Activated naive CD4-positive, alpha-beta T cell treated with anti-CD3 and anti-CD28 coated beads, Interleukin-2, amount 50 U/mL, for 16 hours (primary cell): Measurements from ENCODE around the gene OLFM2.
A peak's percentile ranks its signal among the peaks of the same experiment; 100 is the strongest.

Experiments
- DNase-seq: peaks from one replicate; pipeline ENCODE4 v3.0.0-alpha.2; 2020

The OLFM2 gene

DNA sequence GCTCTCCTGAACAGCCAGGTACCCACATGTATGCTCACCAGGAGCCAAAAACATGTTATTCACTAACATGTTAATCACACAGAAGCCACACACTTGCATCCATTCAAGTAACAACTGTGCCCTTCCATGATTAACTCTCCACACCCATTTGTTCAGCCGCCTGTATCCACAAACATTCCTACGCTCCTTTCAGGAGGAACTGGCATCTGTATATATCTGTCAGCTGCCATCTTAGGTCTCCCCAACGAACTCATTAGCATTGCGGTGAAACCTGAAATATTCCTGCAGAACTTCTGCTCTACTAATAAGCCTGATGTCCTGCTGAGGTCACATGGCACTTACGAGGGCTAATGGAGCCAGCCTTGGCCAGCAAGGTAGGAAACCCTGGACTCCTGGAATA, 33.0 kb downstream of the OLFM2 start:
- no peak for DNase-seq

DNA sequence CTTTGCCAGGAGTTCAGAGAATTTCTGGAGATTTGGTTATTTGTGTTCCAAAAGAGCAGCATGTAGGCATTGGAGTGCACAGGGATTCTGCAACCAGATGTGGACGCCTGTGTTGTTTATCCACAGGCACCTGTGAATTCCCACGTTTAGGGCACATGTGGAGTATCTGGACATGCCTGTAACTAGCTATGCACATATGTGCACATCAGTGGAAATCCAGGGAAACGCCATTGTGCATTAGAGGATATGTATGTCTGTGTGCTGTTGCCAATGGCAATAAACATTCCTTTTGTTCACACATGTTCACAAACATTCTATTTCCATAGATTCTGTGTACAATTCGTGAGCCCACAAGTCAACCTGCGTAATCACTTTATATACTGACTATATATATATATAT, 34.7 kb downstream of the OLFM2 start:
- DNase-seq: no peak

DNA sequence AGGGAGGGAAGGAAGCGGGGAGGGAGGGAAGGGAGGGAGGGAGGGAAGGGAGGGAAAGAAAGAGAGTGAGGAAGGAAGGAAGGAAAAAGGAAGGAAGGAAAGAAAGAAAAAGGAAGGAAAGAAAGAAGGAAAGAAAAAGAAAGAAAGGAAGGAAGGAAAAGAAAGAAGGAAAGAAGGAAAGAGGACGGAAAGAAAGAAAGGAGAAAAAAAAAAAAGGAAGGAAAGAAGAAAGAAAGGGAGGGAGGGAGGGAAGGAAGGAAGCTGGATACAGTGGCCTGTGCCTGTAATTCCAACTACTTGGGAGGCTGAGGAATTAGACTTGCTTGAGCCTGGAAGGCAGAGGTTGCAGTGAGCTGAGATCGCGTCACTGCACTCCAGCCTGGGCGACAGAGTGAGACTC, 35.3 kb downstream of the OLFM2 start:
- DNase-seq: no peak

DNA sequence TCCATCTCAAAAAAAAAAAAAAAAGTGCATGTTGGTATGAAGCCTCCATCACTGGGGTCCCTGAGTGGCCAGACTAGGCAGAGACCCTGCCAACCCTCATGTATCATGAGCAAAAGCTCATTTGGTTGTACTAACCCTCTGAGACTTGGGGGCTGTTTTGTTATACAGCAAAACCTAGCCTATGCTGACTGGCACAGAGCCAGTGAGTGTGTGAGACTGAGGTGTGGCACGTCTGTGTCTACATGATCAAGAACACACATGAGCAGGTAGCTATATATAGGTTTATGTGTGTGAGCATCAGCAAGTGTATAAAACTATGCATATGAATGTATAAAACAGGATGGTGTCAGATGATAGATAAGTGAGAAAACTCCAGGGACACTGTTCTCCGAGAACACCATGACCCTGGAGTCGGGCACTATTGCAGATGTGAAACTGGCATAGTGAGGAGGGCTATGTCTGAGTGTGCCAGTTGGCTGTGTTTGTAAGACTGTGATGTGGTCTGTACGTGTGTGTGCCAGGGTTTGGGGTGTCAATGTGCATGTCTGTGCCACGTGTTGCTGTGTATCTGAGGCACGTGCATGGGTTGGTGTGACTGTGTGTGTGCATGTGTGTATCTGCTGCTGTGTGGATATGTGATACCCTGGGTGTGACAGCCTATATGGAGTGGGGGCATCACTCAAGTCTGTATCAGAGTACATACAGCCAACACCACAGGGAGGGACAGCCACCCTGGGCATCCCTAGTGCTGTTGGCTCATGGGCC, 44.5 kb downstream of the OLFM2 start:
- DNase-seq: no peak

DNA sequence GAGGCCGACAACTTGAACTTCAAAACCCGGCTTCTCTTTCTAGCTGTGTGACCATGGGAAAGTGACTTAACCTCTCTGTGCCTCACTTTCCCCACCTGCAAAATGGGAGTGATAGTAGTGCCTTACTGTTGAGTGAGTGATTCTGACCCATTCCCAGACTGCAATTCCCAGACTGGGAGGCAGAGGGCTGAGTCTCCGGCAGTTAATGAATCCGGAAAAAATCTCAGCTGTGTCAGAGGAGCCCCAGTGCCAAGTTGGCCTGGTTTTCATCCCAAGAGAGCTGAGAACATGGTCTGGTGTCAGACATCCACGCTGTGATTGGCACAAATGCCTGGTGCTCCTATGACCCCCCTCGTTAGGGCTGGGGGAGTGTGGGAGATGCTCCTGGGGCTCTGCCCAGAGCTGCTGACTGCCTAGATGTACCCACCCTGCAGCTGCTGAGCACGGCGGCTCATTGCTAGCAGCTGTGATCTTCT, 51.2 kb downstream of the OLFM2 start:
- no peak for DNase-seq

DNA sequence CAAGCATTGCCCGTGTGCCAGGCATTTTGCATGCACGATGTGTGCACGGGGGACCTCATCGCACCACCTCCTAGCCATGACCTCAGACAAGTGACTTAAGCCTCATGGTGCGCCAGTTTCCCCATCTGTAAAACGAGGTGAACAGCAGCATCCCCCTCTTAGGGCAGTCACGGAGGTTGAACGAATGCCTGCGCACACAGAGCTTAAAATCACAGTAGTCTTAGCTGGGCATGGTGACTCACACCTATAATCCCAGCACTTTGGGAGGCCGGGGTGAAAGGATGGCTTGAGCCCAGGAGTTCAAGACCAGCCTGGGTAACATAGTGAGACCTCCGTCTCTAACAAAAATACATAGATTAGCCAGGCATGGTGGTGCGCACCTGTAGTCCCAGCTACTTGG, 52.6 kb downstream of the OLFM2 start:
- DNase-seq: no peak

DNA sequence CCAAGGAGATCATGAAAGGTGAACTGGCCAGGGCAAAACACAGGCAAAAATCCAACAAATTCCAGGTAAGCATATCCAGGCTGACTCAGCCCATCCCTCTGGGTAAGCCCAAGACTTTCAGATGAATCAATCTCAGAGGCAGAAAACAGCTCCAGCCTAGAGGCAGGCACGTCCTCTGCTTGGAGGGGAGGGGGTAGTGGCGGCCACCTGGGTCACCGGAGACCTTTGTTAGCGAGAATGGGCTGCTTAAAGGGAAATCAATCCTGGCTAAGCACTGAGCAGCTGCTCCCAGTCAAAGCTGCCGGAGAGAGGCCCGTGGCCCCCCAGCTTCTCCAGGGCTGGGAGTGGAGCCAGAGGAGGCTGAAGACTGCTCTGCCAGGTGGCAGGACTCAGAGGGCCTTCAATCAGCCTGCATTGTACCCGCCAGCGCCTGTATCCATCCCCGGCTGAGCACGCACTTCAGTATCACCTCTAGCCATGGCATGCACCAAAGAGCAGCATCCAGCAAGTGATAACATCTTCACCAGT, 53.0 kb downstream of the OLFM2 start:
- no peak for DNase-seq

DNA sequence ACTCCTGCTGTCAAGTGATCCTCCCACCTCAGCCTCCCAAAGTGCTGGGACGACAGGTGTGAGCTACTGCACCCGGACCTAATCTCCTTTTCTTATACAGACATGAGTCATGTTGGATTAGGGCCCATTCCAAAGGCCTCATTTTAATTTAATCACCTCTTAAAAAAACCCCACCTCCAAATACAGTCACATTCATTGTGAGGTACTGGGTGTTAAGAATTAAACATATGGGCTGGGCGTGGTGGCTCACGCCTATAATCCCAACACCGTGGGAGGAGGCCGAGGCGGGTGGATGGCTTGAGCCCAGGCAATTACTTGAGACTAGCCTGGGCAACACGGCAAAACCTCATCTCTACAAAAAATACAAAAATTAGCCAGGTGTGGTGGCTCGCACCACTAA, 54.6 kb downstream of the OLFM2 start:
- no peak for DNase-seq

DNA sequence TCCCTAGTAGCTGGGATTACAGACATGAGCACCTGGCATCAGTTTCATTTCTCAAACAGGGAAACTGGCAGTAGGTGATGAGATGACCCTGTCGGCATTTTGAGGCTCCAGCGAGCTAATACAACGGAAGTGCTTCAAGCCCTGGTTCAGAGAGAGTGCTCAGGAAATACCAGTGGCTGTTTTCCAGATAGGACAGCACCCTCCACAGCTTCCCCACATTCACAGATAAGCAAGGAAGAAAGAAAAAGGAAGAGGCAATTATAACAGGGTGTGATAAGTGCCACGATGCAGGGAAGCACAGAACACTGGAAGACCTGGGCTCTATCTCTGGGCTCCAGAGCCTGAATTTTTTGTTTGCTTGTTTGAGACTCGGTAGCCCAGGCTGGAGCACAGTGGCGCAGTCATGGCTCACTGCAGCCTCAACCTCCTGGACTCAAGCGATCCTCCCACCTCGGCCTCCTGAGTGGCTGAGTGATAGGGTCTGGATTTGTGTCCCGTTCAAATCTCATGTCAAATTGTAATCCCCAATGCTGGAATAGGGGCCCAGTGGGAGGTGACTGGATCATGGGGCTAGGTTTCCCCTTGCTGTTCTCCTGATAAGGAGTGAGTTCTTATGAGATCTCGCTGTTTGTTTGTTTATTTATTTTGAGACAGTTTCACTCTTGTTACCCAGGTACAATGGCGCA, 57.7 kb downstream of the OLFM2 start:
- DNase-seq: no peak

DNA sequence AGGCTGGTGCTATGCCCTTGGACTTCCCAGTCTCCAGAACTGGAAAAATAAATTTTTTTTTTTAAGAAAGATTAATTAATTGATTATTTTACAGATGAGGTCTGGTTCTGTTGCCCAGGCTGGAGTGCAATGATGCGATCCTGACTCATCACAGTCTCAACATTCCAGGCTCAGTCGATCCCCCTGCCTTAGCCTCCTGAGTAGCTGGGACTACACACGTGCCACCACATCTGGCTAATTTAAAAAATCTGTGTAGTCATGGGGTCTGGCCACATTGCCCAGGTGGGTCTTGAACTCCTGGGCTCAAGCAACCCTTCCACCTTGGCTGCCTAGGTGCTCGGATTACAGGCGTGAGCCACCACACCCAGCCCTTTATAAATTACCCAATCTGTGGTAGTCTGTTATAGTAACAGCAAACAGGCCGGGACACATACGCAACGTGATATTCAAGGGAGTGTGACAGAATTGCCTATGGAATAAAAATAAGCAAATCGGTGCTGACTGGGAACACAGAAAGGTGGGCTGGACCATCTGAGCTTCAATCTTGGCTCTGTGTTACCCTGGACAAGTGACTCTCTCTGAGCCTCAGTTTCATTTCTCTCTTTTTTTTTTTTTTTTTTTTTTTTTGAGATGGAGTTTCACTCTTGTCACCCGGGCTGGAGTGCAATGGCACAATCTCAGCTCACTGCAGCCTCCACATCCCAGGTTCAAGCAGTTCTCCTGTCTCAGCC, 58.4 kb downstream of the OLFM2 start:
- DNase-seq: no peak

DNA sequence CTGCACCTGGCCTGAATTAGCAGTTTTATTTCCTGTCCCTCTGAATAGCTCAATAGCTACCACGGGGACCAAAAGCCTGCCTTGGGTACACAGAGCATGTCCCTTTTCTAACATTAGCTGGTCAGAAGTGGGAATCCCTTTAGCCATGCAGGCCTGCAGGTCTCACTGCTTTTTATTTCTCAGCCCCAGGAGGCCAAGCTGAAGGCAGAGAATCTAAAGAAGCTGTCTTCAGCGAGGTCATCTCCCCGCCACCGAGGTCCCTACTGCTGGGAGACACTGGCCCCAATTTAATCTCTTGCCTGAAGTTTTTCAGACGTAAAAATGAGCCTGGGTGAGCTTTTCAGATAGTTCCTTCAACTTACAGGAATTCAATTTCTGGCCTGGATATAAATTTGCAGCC, 60.5 kb downstream of the OLFM2 start:
- DNase-seq: no peak

DNA sequence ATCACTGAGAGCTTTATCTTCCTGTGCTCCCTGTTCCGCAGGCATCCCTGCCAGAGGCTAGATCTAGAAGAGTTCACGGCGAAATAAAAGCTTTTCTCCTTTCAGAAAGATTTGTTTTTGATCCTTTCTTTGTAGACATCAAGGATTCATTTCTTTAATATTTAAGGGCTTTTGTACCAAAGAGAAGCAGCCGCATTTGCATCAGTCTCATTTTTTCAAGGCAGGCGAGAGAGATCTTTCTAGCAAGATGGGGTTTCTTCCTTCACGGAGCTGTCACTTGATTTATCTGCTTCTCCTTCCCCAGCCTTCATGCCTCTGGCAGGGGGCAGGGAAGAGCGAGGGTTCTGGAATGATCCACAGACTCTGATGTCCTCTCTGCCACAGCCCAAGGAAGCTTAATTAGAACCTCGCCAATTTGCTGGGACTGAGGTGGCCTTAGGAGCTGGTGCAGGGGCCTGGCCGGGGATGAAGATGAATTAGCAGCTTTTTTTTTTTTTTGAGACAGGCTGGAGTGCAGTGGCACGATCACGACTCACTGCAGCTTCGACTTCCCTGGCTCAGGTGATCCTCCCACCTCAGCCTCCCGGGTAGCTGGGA, 61.2 kb downstream of the OLFM2 start:
- no peak for DNase-seq

DNA sequence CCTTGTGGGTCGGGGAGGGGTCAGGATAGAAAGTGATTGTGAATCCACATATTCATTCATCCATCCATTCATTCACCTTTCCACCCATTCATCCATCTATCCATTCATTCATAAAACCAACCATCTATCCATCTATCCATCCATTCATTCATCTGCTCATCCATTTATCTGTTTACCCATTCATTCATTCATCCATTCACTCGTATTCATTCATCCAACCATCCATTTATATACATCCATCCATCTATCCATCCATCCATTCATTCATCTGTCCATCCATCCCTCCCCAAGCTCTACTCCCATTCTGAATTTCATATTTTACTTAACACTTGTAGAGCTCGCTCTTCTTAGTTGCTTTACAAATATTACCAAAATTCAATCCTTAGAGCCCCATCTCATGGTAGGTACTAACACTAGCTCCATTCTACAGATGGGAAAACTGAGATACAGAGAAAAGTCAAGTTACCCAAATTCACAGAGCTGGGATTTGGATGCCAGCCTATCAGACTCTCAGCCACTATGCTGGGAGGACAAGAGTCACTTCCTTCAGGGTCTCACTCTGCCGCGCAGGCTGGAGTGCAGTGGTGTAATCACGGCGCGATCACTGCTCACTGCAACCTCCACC, 63.6 kb downstream of the OLFM2 start:
- DNase-seq: no peak

DNA sequence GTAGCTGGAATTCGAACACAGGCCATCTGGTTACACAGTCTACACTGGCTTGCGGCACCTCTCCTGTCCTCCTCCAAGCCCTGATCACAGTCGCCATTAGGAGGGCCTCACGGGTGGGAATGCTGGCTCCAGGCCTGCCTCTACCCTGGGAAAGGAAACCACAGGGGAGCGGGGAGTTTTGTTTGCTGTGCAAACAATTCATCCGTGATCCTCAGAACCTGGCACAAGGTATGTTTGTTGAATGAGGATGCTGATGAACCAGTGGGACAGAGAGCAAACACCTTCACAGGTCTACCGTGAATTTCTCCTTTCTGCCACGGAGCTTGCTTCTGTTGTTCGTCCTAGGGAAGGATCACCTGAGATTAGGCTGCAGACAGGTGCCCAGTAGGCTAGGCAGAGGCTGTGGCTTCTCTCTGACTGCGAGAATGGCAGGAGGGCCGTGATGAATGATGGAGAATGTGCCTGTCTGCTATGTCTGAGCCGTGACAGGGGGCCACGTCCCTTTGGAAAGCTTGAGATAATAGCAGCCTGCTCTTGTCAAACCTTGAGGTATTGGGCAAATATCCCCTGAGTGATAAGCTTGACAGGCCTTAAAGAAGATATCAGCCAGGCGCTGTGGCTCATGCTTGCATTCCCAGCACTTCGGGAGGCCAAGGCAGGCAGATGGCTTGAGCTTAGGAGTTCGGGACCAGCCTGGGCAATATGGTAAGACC, 64.5 kb downstream of the OLFM2 start:
- DNase-seq: no peak

DNA sequence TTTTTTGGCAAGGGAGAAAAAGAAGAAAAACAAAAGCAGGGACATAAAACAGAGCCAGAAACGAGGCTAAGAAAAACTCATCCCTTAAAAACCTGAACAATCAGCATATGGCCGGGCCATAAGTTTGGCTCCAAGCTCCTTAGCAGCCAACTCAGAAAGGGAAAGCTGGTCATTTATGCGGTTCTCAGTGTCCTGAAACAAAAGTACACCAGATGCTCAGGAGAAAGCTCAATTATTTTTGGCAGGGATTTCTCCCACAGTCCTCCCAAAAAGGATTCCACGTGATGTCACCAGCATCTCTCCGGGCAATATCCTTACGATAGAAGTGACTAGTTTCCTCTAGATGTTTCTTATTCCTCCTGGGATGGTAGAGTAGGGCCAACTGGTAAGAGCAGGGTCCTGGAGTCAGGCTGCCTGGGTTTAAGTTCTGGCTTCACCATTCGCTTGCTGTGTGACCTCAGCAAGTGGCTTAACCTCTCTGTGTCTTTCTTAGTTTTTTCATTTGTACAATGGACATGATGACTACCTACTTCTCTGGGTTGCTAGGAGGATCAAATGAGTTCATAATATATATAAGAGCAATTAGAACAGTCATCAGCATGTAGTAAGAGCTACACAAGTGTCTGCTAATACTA, 67.2 kb downstream of the OLFM2 start:
- no peak for DNase-seq

DNA sequence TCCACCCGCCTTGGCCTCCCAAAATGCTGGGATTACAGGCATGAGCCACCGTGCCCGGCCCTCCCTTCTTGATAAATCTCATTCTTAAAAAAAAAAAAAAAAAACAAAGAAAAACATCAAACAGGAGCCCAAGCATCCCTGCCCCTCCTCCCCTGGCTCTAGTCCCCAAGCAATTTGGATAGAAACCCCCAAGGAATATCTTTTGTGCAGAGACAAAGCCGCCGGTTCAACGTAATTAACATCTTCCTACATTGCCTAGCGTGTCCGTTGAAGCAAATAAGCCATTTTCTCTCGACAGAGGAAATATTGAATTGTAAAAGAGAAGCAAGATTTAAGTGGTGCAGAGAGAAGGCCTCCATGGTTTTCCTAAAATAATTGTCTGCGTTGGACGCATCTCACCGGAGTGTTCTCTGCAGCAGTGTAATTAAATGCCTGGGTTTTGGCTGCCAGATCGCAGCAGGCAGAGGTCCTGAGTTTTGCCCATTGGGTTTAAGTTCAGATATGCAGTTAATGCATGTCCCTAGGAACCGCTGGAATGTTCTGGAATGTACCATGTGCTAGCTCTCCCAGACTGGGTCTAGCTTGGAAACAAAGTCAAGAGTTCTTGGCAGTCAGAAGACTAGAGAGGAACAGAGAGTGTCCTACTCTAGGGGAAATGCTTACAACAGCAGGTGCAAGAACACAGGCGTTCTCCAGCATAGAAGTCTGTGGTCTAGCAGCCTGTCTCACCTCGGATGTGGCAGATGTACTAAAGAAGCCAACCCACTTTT, 70.4 kb downstream of the OLFM2 start:
- no peak for DNase-seq

DNA sequence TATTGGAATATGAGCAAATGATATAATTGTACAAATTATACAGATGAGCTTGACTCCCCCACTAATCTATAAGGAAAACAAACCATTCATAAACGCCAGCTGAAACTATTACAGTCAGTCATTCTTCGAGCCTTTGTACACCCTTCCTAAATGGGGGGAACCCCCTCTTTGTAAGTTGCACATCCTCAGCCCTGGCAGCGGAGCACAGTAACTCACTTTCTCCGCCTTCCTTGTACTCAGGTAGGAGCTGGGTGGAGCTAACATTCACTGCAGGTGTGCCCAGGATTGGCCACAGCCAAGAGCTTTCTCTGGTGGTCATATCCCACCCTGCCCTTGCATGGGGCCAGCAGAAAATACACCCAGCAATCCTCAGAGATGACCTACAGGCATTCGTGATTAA, 72.6 kb downstream of the OLFM2 start:
- DNase-seq: peak; percentile 44

DNA sequence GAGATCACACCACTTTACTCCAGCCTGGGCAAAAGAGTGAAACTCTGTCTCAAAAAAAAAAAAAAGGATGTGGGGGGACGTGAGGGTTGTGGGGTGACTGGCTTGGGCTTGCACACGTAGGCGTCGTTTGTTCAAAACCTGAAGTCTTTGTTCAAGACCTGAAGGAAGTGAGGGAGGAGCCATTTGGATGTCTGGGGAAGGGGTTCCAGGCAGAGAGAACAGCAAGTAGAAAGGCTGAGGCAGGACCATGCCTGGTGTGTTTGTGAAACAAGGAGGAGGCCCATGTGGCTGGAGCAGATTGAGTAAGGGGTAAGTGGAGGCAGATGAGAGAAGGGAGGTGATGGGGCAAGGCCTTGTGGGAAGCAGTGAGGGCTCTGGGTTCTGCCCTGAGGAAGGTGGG, 73.4 kb downstream of the OLFM2 start:
- no peak for DNase-seq

DNA sequence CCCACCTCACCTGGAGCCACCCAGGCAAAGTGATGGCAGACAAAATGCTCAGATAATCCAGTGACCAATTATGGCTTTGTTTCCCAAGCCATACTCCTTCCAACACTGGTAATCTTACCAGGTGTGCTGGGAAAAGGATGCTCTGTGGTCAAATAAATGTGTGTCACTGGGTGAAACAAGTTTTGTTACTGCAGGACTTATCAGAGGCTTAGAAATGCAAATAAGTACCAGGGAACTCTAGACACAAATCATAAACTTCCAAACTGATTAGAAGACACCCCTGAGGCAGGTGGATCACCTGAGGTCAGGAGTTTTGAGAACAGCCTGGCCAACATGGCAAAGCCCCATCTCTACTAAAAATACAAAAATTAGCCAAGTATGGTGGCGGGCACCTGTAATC, 74.8 kb downstream of the OLFM2 start:
- DNase-seq: no peak

DNA sequence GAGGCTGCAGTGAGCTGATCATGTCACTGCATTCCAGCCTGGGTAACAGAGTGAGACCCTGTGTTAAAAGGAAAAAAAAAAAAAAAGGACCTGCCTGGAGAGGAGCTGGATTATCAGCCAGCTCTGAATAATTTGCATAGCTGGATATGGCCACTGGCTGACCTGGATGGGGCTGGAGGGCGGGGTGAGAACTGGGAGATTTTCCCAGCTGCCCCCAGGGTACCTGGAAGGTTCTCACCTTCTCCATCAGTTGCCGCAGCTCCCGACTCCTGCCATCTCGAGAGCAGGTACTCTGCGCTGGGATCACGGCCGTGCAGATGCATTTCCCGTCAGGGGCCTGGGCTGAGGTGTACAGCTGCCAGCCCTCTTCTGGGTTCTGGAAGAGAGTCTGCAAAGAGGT, 75.9 kb downstream of the OLFM2 start:
- DNase-seq: no peak

DNA sequence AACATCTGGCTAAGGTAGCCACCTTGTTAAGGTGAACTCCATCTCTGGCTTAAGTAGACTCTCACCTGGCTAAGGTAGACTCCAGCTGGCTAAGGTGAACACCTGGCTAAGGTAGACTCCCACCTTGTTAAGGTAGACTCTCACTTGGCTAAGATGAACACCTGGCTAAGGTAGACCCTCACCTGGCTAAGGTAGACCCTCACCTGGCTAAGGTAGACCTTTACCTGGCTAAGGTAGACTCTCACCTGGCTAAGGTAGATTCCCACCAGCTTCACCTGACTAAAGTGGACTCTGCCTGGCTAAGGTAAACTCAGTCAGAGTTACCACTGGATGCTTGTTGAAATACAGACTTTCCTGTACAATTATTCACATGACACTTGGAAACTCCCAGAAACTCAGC, 77.5 kb downstream of the OLFM2 start:
- DNase-seq: no peak
